Stimulated activated CD8-positive, alpha-beta memory T cell treated with anti-CD3 and anti-CD28 coated beads, Interleukin-15, amount 100 ng/mL, for 24 hours (primary cell): ENCODE data around the gene AURKAIP1.
"Not testable (repeated sequence)": the region's sequence is repeated elsewhere in the genome, so short reads cannot be mapped to it uniquely, and the experiment has no call there.

Experiments
- DNase-seq: peaks from one replicate; pipeline ENCODE4 v3.0.0-alpha.2; 2020; ENCODE audit warnings: low read depth

AURKAIP1 gene

GRCh38 chr1:1374929-1375662 is at the start of gene AURKAIP1:
Gene AURKAIP1 (minus strand): TSS chr1:1375207. CDS start chr1:1374756, 451 bp downstream.
- peak; percentile 83 for DNase-seq

GRCh38 chr1:1424707-1425106 is 49.7 kb upstream of the AURKAIP1 start:
- DNase-seq: no peak

- DNase-seq: no peak
Observed at GRCh38 chr1:1423245-1423597, 48.2 kb upstream of the AURKAIP1 start.

GRCh38 chr1:1422465-1423244 is 47.6 kb upstream of the AURKAIP1 start:
- DNase-seq: no peak

- no peak for DNase-seq
Observed at GRCh38 chr1:1421907-1422464, 47.0 kb upstream of the AURKAIP1 start.

- no peak for DNase-seq
Observed at GRCh38 chr1:1421147-1421906, 46.3 kb upstream of the AURKAIP1 start, which contains the start of gene ANKRD65. Gene ANKRD65 (minus strand): TSS chr1:1421276. CDS start chr1:1421005, 271 bp downstream.

- DNase-seq: no peak
Observed at GRCh38 chr1:1420654-1421141, 45.7 kb upstream of the AURKAIP1 start.

- no peak for DNase-seq
Observed at GRCh38 chr1:1419813-1420653, 45.0 kb upstream of the AURKAIP1 start.

- DNase-seq: no peak
Observed at GRCh38 chr1:1419363-1419812, 44.4 kb upstream of the AURKAIP1 start.

- DNase-seq: no peak
Observed at GRCh38 chr1:1418464-1419362, 43.7 kb upstream of the AURKAIP1 start.

GRCh38 chr1:1417825-1418463 is 42.9 kb upstream of the AURKAIP1 start:
- not testable (repeated sequence) for DNase-seq

- not testable (repeated sequence) for DNase-seq
Observed at GRCh38 chr1:1417396-1417795, 42.4 kb upstream of the AURKAIP1 start.

GRCh38 chr1:1415751-1416150 is 40.7 kb upstream of the AURKAIP1 start:
- DNase-seq: no peak

GRCh38 chr1:1412311-1412902 is 37.4 kb upstream of the AURKAIP1 start:
- DNase-seq: not testable (repeated sequence)

- DNase-seq: no peak
Observed at GRCh38 chr1:1411626-1412025, 36.6 kb upstream of the AURKAIP1 start.

- not testable (repeated sequence) for DNase-seq
Observed at GRCh38 chr1:1410238-1410637, 35.2 kb upstream of the AURKAIP1 start.

- no peak for DNase-seq
Observed at GRCh38 chr1:1407636-1408318, 32.8 kb upstream of the AURKAIP1 start.
